Activated CD8-positive, alpha-beta memory T cell treated with anti-CD3 and anti-CD28 coated beads for 48 hours (primary cell): ENCODE results near the gene CCDC34.

Experiments
- DNase-seq, 3 experiments: peaks; one replicate each; pipeline ENCODE4 v3.0.0-alpha.2; 2020; ENCODE audit warnings: low read depth in 2 of 3, low spot score in 2 of 3

CCDC34 gene

GRCh38 chr11:27392278-27393114 is 29.5 kb upstream of the CCDC34 start:
- DNase-seq = no peak

- no peak for DNase-seq
These were observed 28.5 kb upstream of the CCDC34 start for GRCh38 chr11:27391331-27392015.

- no peak for DNase-seq
These were observed 27.6 kb upstream of the CCDC34 start for GRCh38 chr11:27390318-27391295.

GRCh38 chr11:27388869-27389268 is 25.9 kb upstream of the CCDC34 start:
- no peak for DNase-seq

- DNase-seq = no peak
These were observed 25.0 kb upstream of the CCDC34 start for GRCh38 chr11:27388001-27388400.

GRCh38 chr11:27387362-27387761 is 24.3 kb upstream of the CCDC34 start:
- DNase-seq = no peak

- no peak for DNase-seq
These were observed 23.3 kb upstream of the CCDC34 start for GRCh38 chr11:27386181-27386845.

GRCh38 chr11:27385245-27385644 is 22.2 kb upstream of the CCDC34 start:
- DNase-seq = no peak

GRCh38 chr11:27384227-27384626 is 21.2 kb upstream of the CCDC34 start:
- DNase-seq = no peak

GRCh38 chr11:27383645-27384044 is 20.6 kb upstream of the CCDC34 start:
- no peak for DNase-seq

- no peak for DNase-seq
These were observed 18.2 kb upstream of the CCDC34 start for GRCh38 chr11:27381238-27381666.

- DNase-seq = no peak
These were observed 17.8 kb upstream of the CCDC34 start for GRCh38 chr11:27380771-27381170.

- no peak for DNase-seq
These were observed 16.4 kb upstream of the CCDC34 start for GRCh38 chr11:27379449-27379848.

- no peak for DNase-seq
These were observed 12.4 kb upstream of the CCDC34 start for GRCh38 chr11:27375370-27375769.

GRCh38 chr11:27373856-27374602 is 11.0 kb upstream of the CCDC34 start:
- DNase-seq = no peak

GRCh38 chr11:27373392-27373791 is 10.4 kb upstream of the CCDC34 start:
- DNase-seq = no peak

GRCh38 chr11:27372164-27372563 is 9.1 kb upstream of the CCDC34 start:
- DNase-seq = no peak

GRCh38 chr11:27371489-27371888 is 8.5 kb upstream of the CCDC34 start:
- no peak for DNase-seq

GRCh38 chr11:27370374-27370773 is 7.4 kb upstream of the CCDC34 start:
- no peak for DNase-seq

GRCh38 chr11:27367881-27368280 is 4.9 kb upstream of the CCDC34 start:
- DNase-seq = no peak
